ENCODE results near the gene ANO10. TPM values are rescaled to one million over a fixed set of nuclear protein-coding genes. Genes with fewer than 3 reads are reported as not detected.
"Not testable (repeated sequence)": the region's sequence is repeated elsewhere in the genome, so short reads cannot be mapped to it uniquely, and the experiment has no call there.

The ANO10 gene
- total RNA-seq, 1 donor from 2014 or later: 30.2 TPM

DNA sequence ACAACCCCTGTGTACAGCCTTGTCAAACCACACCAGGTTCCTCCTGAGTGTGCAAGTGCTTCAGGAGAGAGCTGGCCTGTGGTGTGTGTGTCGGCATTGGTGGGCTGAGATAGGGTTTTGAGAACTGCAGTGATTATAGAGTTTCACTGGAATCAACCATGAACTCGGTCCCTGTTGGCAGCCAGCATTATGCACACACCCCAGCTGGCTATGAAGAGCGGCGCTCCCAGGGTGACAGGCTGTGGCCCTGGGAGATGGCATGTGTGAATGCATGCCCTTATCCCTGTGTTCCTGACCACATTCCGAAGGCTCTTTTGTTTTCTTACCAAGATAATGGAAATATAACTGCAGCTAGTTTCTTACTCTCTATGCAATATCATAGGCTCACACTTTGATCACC lies 233.6 kb downstream of the ANO10 start:
- DNase-seq (ENCODE audit: low read depth): no peak

DNA sequence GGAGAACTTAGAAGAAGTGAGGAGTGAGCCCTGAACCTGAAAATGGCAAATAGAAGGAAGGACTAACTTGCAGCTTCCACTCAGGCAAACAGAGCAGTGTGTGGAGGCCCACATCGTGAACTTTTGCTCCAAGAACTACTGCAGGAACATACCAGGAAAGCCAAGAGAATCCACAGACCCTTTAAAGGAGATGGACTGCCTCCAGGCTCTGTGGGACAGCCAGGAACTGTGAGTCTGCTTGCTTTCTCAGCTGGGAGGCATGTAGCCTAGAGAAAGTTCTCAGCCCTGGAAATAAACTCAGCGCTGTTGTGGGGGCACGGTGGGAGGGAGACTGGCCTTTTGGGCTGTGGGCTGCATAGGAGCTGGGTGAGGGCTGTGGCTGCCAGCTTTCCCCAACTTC lies 242.5 kb downstream of the ANO10 start:
- peak; percentile 41 for DNase-seq (ENCODE audit: low read depth)

DNA sequence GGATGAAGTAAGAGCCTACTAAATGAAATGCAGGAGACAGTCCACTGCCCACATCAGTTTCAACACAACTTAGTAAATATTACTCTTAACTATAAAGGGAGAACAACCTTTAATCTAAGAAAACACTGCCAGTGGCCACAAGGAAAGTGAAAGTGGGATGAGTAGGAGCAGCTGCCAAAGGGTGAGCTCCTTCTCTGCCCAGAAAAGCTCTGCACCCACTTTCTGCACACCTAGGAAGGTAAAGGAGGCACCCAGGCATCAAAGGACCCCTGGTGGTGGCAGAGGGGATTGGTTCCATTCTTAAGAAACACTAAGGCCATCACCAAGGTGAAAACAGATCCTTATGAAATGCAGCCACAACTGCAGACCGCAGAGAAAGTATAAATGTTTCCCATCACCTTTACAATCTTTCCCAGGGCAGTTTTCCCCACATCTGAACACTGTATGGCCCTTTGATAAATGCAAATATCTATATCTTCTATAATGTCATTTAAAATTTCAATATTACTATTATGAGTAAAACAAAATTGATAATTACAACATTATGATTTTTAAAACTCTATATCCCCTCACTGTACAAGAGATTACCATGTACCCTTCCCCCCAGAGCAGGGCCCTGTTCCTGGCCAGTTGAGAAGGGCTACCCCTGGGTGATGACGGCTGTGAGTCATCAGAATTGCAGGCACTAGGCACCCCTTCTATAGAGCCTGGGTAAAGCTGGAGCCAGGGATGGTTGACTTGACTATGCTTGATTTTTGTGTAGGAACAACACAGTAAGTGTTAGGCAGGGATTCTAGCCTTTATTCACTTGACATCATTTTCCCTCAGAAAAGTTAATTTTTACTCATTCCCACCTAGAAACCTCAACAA lies 243.5 kb downstream of the ANO10 start:
- peak; percentile 26 for DNase-seq (ENCODE audit: low read depth)

DNA sequence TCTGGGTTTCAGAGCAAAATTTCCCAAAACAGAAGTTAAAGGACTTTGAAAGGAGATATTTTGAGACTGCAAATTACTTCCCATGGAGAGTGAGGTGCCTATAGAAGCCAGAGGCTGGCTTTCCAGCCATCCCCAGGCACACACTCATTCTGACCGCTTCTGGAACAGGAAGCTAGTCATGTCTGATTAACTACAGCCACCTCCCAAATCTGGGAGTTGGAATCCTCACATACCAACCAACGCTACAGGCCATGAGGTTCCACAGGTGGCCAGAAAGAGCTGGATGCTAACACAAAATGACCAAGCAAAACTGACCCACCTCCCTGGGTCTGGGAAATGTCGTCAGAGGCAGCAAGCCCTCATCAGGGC lies 248.3 kb downstream of the ANO10 start:
- DNase-seq (ENCODE audit: low read depth): no peak

DNA sequence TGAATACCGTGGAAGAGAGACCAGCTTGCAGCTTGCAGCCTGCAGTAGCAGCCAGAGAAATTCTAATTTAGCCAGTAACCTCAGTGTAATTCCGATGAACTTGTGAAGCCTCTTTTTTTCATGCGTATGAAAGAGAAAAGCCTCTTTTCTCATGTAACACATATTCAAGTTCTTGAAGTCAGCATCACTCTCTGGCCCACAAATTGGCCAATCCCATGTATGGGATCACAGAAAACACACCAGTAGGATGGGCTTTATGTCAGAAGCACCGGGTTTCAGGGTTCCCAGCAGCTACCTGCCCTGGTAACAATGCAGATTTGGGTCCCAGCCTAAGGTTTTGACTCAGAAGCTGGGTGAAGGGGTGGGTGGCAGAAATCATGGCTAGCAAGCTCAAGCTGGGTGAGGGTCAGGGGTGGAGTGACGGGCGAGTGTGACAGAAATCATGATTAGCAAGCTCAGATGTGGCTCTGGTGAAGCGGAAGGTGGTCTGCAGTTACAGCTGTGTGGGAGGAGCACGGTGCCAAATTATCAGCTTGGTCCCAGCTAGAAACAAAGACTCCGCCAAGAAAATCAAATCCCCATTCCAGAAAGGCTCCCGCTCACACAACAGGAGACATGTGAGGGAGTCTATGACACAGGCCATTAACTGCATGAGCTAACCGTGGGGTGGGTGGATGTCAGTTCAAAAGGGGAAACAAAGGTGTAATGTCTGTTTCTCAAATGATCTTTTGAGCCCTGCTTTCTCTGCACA lies 248.8 kb downstream of the ANO10 start:
- DNase-seq (ENCODE audit: low read depth): no peak

DNA sequence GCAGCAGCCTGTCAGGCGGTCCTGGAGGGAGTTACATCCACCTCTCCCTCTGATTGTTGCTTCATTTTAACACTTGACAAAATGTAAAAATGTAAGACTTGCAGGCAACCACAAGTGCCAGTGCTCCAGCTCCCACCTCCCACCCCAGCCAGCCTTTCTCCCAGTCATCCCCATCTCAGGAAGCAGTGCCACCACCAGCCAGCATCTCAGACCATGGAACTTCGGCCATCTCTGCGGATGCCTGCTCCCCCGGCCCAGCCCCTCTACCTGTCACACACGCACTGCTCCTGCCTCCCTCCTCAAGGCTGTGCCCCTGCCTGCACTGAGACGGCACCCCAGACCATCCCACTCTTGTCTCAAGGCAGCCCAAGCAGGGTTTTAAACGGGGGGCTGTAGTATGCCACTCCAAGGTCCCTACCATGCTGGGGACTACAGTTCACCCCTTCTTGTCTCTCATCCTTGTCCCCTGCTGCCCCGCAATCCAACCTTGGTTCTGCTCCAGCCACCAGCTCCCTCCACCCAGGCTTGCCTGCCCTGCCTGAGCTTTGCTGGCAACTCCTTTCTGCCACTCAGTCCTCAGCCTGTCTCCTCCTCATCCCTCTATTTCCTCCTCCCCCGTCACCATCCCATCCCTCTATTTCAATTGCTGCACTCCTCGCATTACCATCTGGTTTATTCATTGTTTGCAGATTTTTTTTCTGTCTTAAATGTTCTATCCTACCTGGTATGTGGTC lies 249.6 kb downstream of the ANO10 start:
- DNase-seq (ENCODE audit: low read depth): no peak

DNA sequence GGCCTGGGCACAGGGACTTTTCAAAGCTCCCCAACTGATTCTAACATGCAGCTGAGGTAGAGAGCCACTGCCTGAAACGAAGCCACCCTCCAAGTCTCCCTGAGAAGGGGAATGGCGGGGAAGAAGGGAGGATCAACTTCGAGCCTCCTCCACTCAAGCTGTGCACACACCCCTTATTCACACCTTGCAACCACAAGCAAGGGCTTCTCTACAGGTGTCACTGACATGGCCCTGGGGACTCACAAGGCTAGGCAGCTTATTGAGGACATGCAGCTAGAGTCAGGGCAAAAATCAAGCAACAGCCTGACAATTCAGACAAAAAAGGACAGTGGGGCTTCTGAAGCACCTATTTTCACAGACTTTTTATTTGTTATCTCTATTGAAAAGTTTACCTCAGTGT lies 250.3 kb downstream of the ANO10 start:
- DNase-seq (ENCODE audit: low read depth): no peak

DNA sequence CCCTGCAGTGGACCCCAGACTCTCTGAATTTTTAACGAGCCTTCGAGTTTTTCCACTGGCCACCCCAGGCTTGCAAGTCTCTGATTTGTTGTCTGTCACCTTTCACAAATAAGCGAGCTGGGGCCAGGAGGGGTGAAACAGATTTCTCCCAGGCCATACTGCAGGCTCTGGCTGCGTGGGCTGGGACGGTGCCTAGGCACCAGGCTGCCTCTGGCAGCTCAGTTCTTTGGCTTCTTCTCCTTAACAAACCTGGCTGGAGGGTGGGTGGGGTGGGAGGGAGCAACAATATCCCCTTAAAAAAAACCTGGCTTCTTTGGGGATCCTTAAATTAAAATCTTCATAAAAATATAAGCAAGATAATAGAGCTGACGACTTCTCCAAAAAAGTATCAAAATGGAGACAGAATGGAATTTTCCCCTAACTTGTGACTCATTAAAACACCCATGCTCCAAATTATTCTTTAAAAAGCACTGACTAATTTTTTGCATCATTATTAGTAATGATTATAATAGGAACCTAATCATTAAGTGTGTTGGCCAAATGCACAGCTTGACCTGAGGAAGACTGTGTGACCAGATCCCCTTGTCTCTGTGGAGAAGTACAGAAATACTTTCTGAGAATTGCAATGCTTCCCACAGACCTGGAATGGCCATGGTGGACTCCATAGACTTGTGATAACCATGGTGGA lies 251.4 kb downstream of the ANO10 start:
- no peak for DNase-seq (ENCODE audit: low read depth)

DNA sequence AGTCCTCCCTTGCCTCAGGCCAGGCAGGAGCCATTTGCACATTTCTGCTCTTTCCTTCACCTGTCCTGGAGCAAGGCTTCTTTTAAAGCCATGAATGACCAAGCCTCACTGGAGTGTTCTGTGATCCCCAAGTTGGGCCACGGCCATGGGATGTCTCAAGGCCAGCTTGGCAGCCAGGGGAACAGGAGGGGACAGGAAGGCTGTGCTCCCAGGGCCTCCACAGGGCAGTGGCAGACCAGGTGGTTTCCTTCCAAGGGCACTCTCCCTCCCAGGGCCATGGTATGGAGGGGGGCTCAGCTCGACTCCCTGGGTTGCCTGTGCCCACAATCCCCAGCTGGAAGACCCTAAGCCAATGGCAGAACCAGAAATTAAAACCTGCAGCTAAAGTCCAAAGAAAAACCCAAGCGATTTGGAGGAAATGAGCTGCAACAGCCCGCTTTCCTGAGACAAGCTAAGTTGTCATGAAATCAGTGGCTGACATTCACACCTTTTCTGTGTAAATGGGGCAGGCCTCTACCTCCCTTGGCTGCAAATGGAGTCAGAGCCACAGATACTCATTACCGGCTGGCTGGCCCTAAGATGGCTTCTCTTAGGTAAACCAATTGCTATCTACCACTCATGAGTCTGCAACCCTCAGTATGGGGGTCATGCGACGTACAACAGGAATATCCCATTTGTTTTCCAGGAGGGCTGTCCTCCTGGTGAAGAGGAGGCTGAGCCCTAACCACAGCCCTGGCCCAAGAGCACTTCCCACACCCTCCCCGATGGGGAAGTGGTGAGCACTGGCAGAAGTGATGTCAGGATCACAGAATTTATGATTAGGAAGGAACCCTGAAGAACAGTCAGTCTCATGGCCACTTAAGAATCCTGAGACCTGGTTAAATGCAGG lies 252.2 kb downstream of the ANO10 start:
- DNase-seq (ENCODE audit: low read depth): peak; percentile 20

DNA sequence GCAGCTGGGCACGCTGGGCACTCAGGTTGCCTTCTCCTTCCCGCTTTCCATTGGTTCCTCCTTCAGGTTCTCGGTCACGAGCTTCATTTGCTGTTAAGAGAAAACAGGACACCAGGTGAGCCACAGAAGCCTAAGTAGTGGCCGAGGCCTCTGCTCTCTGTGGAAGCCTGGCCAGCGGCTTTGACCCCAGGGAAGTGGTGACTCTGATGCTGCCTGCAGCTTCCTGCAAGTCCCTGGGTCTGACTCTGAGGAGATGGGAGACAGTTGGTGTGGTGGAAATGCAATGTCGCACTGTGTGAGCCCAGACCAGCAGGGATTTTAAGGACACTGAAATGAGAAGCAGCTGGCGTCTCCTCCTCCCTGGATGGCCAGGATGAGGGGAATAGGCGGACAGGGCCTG lies 254.9 kb downstream of the ANO10 start:
- DNase-seq (ENCODE audit: low read depth): peak; percentile 77

DNA sequence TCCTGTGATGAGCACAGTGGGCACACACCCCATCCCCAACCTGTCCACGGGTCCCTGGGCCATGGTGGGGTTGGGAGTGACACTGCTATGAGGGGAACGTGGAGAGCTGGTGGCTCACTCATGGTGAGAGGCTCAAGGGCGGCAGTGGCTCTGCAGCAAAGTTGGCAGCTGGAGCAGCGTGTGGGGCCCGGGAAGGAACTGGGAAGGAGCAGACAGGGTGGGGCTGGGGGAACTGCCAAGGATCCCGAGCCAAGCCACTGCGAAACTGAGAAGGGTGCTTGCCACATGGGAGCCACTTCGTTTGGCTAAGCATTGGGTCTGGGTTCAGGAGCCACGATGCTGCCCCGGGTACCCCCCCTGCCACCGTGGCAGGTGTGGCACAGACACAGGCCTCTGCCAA lies 255.3 kb downstream of the ANO10 start:
- DNase-seq (ENCODE audit: low read depth): peak; percentile 52

DNA sequence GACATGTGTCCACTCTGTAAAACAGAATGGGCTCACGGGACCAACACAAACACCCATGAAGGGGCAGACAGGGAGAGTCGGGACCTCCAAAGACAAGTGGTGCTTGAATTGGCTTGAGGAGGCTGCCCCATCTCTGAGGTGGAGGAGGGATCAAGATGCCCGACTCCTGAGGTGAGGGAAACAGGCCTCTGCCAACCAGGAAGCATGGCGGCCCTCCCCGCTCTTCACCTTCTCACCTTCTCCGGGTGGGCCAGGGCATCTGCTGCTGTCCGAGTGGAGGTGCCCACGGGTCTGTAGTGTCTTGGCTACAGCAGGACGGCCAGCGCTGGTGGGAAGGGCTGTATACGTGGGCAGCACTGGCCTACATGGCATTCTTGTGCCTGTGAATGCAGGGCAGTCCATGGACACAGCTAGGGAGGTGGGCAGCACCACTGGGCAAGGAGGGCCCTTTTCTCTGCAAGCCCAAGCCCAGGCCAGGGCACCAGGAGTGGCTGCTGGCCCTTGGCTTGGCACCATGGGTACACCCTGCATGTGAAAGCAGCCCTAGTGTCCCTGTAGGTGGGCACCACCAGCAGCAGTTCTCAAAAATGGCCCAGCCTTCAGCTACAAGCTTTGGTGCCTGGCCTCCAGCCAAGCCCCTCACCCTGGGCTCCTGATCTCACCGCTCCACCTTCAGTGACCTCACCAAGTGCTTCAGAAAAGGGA lies 256.1 kb downstream of the ANO10 start:
- no peak for DNase-seq (ENCODE audit: low read depth)

DNA sequence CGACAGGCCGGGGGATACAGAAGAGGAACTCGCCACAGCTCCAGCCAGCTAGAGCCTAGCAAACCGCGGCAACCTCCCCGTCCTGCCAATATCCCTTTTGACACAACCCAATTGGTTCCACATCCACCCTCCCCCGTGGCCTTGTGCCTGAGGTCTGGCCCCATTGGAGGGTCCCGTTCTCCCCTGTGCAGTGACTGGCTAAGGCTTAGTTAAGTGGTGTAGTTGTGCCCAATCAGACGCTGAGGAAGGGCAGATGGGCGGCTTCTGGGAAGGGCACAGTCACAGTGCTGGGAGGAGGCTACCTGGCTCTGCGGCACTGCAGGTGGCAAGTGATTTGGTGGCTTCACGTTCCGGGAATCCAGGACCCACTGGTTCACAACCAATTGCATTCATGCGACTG lies 256.9 kb downstream of the ANO10 start:
- DNase-seq (ENCODE audit: low read depth): no peak

DNA sequence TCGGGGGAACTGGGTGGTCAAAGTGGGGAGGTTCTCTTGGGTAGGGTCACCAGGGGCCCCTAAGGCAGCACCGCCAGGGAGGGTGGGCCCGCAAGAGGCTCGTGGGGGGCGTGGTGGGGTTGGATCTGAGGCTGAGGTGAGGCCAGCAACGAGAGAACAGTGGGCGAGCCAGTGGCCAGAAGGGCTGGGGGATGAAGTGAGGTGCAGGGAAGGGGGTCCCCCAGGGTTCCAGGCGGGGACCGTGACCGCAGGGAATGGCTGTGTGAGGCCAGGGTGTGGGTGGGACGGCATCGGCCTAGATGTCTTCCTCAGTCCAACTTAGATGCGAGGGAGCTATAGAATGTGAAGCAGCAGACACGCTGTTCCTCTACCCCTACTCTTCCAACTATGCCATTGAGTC lies 257.3 kb downstream of the ANO10 start:
- DNase-seq (ENCODE audit: low read depth): no peak

DNA sequence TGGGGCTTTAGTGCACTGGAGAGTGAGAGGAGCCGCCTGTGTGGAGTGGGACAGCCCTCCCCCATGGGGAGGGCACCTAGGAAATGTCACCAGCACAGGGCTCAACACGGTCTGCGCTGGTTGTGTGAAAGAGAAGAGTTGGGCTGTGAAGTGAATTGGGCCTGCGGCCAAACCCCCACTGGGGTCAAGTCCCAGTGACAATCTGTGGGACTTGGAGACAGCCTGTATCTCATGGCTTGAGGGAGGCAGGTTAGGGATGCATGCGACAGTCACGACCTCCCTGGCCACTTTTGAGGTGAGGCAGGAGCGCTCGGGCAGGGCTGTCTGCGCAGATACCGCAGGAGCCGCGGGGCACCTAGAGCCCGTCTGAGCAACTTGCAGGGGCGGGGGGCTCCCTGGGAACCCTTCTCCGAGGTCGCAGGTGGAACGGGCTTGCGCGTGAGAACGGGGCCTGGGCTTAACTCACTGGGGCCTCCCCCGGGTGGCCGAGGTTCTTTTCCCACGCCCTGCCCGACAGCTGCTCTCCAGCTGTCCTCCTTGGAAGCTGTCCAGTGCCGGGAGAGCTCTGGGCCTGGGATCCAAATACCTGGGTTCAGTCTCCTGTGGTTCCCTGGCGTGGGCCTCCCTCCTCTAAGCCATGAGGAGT lies 258.1 kb downstream of the ANO10 start:
- DNase-seq (ENCODE audit: low read depth): peak; percentile 94

DNA sequence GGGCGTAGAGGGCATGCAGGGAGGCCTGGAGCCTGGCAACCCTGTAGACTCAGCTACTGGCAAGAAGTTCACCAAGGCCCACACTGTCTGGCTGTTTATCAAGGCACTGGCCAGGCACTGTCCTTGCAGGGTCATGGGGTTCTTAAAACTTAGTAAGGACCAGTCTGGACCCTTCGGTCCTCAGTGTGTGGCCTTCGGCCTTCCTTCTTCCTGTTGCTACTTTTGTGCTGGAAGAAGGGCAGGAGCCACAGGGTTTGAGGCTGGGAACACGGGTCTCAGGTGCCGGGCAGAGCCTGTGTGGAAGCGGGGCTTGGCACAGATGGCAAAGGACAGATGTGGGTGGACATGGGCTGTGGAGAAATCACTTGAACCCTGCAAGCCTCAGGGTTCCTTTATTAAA lies 258.9 kb downstream of the ANO10 start:
- DNase-seq (ENCODE audit: low read depth): no peak

DNA sequence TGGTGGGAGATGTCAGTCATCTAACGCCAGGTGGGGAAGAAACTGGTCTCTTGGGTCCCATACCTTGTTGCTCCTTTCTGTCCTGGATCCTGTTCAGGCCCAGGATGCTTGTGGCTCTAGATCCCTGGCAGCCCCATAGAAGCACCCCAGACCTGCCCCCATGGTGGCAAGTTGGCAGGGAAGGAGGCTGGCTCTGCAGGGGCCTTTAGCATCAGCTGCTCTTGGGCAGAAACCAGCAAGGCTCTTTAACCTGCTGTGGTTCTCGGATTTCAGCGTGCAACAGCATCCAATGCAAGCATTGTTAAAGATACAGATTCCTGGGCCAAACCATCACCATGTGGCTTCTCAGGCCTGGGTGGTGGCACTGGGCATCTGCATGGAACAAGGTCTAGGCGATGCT lies 259.6 kb downstream of the ANO10 start:
- DNase-seq (ENCODE audit: low read depth): peak; percentile 31

DNA sequence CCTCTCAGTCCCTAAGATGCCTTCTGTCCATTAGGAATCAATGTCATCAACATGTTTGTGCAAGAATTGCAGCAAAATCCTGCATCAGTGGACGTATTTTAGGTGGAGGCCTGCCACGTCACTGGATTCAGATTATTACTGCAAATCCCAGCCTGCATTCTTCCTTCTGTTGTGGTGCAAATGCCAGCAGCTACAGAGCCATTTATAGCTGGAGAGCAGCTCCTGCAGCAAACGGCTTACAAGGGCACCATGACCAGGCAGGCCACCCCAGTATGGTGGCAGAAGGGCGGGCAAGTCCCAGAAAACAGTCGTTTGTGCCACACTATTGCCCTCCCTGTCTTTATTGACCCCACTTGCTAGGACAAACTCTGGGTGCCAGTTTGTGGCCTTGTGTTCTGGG lies 260.7 kb downstream of the ANO10 start:
- peak; percentile 43 for DNase-seq (ENCODE audit: low read depth)

DNA sequence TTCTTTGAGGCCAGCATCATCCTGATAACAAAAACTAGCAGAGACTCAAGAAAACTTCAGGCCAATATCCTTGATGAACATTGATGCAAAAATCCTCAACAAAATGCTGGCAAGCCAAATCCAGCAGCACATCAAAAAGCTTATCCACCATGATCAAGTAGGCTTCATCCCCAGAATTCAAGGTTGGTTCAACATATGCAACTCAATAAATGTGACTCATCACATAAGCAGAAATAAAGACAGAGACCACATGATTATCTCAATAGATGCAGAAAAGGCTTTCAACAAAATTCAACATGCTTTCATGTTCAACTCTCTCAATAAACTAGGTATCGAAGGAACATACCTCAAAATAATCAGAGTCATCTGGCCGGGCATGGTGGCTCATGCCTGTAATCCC lies 265.8 kb downstream of the ANO10 start:
- not testable (repeated sequence) for DNase-seq (ENCODE audit: low read depth)
